ENCODE measurements around the gene IL17B. TPM values are rescaled to one million over a fixed set of nuclear protein-coding genes. Genes with fewer than 3 reads are reported as not detected.
A peak's percentile ranks its signal among the peaks of the same experiment; 100 is the strongest.
"Not testable (repeated sequence)": the region's sequence is repeated elsewhere in the genome, so short reads cannot be mapped to it uniquely, and the experiment has no call there.

The IL17B gene
- total and polyA plus RNA-seq, 2 of the 13 experiments (the other 11 are each of a cell fraction or from before 2014, with no cell fraction given) = 0.29 to 2.6 TPM

DNA sequence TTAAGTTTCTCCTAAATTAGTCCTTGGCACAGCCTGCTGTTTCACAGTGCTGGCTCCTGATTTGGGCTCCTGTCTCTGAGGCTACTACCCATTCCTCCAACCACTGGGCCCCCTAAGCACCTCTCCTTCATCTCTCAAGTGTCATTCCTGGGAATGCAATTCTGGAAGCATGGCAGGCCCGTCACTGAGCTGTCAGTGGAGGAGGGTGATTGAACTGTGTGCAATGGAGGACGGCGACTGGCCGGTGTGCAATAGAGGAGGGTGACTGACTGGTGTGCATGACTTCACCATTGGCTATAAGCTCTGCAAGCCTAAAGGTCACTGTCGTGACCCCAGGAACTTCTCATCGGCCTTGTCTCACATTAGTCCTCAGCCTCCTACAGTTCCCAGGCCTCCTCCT is 12.4 kb upstream of the IL17B start:
- H3K27ac ChIP-seq (ENCODE audit: extremely low read length, insufficient read depth, low read length) = no peak overlapping the region
- no TSS peak for BruUV-seq (replicated peaks)
- no peak for ATAC-seq

DNA sequence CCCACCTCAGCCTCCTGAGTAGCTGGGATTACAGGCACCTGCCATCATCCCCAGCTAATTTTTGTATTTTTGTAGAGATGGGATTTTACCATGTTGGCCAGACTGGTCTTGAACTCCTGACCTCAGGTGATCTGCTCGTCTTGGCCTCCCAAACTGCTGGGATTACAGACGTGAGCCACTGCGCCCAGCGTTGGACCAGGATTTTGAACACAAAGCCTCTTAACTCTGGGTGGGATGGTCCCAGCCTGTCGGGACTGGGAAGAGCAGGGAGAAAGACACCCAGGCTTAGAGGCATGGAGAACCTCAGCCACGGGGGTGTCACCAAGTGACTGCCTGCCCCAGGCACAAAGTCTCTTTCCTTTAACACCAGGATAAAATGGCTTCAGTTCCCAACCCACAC is 12.0 kb upstream of the IL17B start:
- H3K4me2 ChIP-seq (ENCODE audit: low read depth, low read length); intact Hi-C loops (cut with micrococcal nuclease; ENCODE audit: unreplicated experiment); H3K4me3 ChIP-seq (replicated peaks in 1 of 3; ENCODE audit: insufficient read depth in 1 of 3, low read depth in 2 of 3, low read length in 3 of 3); FAIRE-seq; H3K79me2 ChIP-seq (ENCODE audit: insufficient read depth, low read length); H3K27me3 ChIP-seq (ENCODE audit: control insufficient read depth in 1 of 2, insufficient read depth in 2 of 2, low read length in 2 of 2); H4K20me1 ChIP-seq (ENCODE audit: insufficient read depth, low read length); CTCF ChIA-PET (ENCODE audit: low intra/inter-chr PET ratio, low total read pairs); in situ Hi-C loops (cut with HindIII; ENCODE audit: extremely low pct_ligation_motif_present, low pct_unique_long_range_greater_than_20kb); POLR2A ChIA-PET; H3K9me3 ChIP-seq (ENCODE audit: low read length); H3K9ac ChIP-seq (ENCODE audit: insufficient read depth, low read depth, low read length); DNase-seq (ENCODE audit: low spot score); BruUV-seq (replicated peaks); H3K27ac ChIP-seq (ENCODE audit: extremely low read length, insufficient read depth, low read length); H2AFZ ChIP-seq (ENCODE audit: low read length); ATAC-seq; H3K36me3 ChIP-seq (replicated peaks in 1 of 2; ENCODE audit: control insufficient read depth in 1 of 2, insufficient read depth in 2 of 2, low read length in 2 of 2): not testable (repeated sequence)
- 25% methylated on average over 4 of the region's 6 CpGs for WGBS (ENCODE audit: low lambda C conversion rate)
- H3K4me1 ChIP-seq (ENCODE audit: insufficient read depth, low read length) = peaks cover 19% of the 10 kb centered on the region

More for the DNA sequence above, 12.4 kb upstream of the IL17B start:
- 48% methylated on average over 5 of the region's 6 CpGs for WGBS (ENCODE audit: low lambda C conversion rate)
- no peak overlapping the region for H3K9ac ChIP-seq (ENCODE audit: insufficient read depth, low read depth, low read length)
- no peaks in the 10 kb centered on the region; a peak in 1 of 5 replicates for H3K27me3 ChIP-seq (ENCODE audit: control insufficient read depth in 1 of 2, insufficient read depth in 2 of 2, low read length in 2 of 2)
- intact Hi-C loops (cut with micrococcal nuclease; ENCODE audit: unreplicated experiment) = no loop called here
- DNase-seq (ENCODE audit: low spot score) (no peak), FAIRE-seq (no peak)
- no peaks in the 10 kb centered on the region for H3K9me3 ChIP-seq (ENCODE audit: low read length)
- no peaks in the 10 kb centered on the region for H3K36me3 ChIP-seq (replicated peaks in 1 of 2; ENCODE audit: control insufficient read depth in 1 of 2, insufficient read depth in 2 of 2, low read length in 2 of 2)
- TF ChIP-seq KLF6 (CRISPR knock-in tag; IDR thresholded peaks at IDR 0.05) (no peak), ZNF263 (CRISPR knock-in tag; IDR thresholded peaks at IDR 0.05) (0 out of 2 replicates have a peak, but pooled peaks have one; percentile 23), ZNF558 (CRISPR knock-in tag; IDR thresholded peaks at IDR 0.05; ENCODE audit: borderline replicate concordance) (no peak), DR1 (CRISPR knock-in tag; IDR thresholded peaks at IDR 0.05) (no peak)
- TF ChIP-seq, protein P1, sequence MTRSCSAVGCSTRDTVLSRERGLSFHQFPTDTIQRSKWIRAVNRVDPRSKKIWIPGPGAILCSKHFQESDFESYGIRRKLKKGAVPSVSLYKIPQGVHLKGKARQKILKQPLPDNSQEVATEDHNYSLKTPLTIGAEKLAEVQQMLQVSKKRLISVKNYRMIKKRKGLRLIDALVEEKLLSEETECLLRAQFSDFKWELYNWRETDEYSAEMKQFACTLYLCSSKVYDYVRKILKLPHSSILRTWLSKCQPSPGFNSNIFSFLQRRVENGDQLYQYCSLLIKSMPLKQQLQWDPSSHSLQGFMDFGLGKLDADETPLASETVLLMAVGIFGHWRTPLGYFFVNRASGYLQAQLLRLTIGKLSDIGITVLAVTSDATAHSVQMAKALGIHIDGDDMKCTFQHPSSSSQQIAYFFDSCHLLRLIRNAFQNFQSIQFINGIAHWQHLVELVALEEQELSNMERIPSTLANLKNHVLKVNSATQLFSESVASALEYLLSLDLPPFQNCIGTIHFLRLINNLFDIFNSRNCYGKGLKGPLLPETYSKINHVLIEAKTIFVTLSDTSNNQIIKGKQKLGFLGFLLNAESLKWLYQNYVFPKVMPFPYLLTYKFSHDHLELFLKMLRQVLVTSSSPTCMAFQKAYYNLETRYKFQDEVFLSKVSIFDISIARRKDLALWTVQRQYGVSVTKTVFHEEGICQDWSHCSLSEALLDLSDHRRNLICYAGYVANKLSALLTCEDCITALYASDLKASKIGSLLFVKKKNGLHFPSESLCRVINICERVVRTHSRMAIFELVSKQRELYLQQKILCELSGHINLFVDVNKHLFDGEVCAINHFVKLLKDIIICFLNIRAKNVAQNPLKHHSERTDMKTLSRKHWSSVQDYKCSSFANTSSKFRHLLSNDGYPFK (CRISPR knock-in tag; IDR thresholded peaks at IDR 0.05; ENCODE audit: borderline replicate concordance) = no peak
- TF ChIP-seq, protein P2, sequence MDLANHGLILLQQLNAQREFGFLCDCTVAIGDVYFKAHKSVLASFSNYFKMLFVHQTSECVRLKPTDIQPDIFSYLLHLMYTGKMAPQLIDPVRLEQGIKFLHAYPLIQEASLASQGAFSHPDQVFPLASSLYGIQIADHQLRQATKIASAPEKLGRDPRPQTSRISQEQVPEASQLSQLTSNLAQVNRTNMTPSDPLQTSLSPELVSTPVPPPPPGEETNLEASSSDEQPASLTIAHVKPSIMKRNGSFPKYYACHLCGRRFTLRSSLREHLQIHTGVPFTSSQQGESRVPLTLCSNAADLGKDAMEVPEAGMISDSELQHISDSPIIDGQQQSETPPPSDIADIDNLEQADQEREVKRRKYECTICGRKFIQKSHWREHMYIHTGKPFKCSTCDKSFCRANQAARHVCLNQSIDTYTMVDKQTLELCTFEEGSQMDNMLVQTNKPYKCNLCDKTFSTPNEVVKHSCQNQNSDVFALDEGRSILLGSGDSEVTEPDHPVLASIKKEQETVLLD (CRISPR knock-in tag; IDR thresholded peaks at IDR 0.05; ENCODE audit: low read depth) = no peak
- no peak overlapping the region for H3K4me3 ChIP-seq (replicated peaks in 1 of 3; ENCODE audit: insufficient read depth in 1 of 3, low read depth in 2 of 3, low read length in 3 of 3)
- H2AFZ ChIP-seq (ENCODE audit: low read length) = no peak overlapping the region
- in situ Hi-C loops (cut with HindIII; ENCODE audit: extremely low pct_ligation_motif_present, low pct_unique_long_range_greater_than_20kb) = no loop called here
- no peaks in the 10 kb centered on the region for H3K79me2 ChIP-seq (ENCODE audit: insufficient read depth, low read length)
- no peak overlapping the region for H3K4me2 ChIP-seq (ENCODE audit: low read depth, low read length)
- CTCF ChIA-PET (ENCODE audit: low intra/inter-chr PET ratio, low total read pairs) = no interaction called here
- peaks cover 16% of the 10 kb centered on the region for H3K4me1 ChIP-seq (ENCODE audit: insufficient read depth, low read length)
- H4K20me1 ChIP-seq (ENCODE audit: insufficient read depth, low read length) = no peaks in the 10 kb centered on the region
- POLR2A ChIA-PET = no interaction called here
